HCT116 (cell line): ENCODE measurements around the gene CD3E. TPM values are rescaled to one million over a fixed set of nuclear protein-coding genes. Genes with fewer than 3 reads are reported as not detected.

Experiments used
- ATAC-seq: fragments of 200-7000 bp; cut with Tn5 transposase; 2 replicates; pipeline ENCODE4 v1.9.1; 2020; ENCODE audit warnings: mild to moderate bottlenecking, moderate library complexity
- BruUV-seq: library from RNA; stranded (reverse); fragments of 400-500 nt; replicated peaks from 2 replicates; lab custom pipeline; 2021; lab: Mats Ljungman, UMichigan
- CTCF ChIA-PET: fragments of 300-600 bp; sonication (Branson Sonifier 250); formaldehyde crosslinking; loops from one replicate; lab custom pipeline; 2021; ENCODE audit warnings: antibody characterized with exemption; lab: Charles Lee
- POLR2A ChIA-PET: fragments of 300-600, 350-600 bp; sonication (Branson Sonifier 250); formaldehyde crosslinking; loops from one replicate; lab custom pipeline; 2021; ENCODE audit warnings: antibody characterized with exemption; lab: Charles Lee
- RAD21 ChIA-PET, 2 experiments: fragments of 300-600 bp; sonication (Branson Sonifier 250); formaldehyde crosslinking; loops; one replicate each; lab custom pipeline; 2023; ENCODE audit warnings: low total read pairs in 2 of 2; ENCODE audit not compliant: uncharacterized antibody in 2 of 2, unreplicated experiment in 2 of 2, low non-redundant PET in 1 of 2; lab: Charles Lee
- DNase-seq: peaks from one replicate; pipeline ENCODE4 v3.0.0-alpha.2; 2010; ENCODE audit warnings: low read depth, low spot score
- H2AFZ ChIP-seq: fragments of 200-600 bp; shearing (Covaris generic), sonication (generic); 2 replicates; pipeline ENCODE4 v1.6.1; 2017; ENCODE audit warnings: low read depth, mixed run types, mixed read lengths, antibody characterized with exemption, low read length; ENCODE audit not compliant: poor library complexity, severe bottlenecking
- H3K27ac ChIP-seq: 2 replicates; pipeline ENCODE4 v1.5.1; 2012; ENCODE audit warnings: low read depth, low read length
- H3K27me3 ChIP-seq: fragments of 200-600 bp; sonication (generic); 2 replicates; pipeline ENCODE4 v1.6.1; 2016; ENCODE audit warnings: mixed run types, low read length, mixed read lengths; ENCODE audit not compliant: insufficient read depth
- H3K36me3 ChIP-seq, 2 experiments: fragments of 200-500 bp in 1 of 2; fragments of 200-600 bp in 1 of 2; sonication (Bioruptor generic) in 1 of 2; sonication (generic) in 1 of 2; 2 replicates each; pipeline versions ENCODE4 v1.5.1 to v1.6.1; 2014 to 2016; ENCODE audit warnings: low read length in 2 of 2, inconsistent platforms in 1 of 2, mixed read lengths in 1 of 2, mixed run types in 1 of 2; ENCODE audit not compliant: insufficient read depth in 2 of 2, control insufficient read depth in 1 of 2
- H3K4me1 ChIP-seq, 2 experiments: fragments of 200-600 bp in 1 of 2; sonication (generic) in 1 of 2; 2 replicates each; pipeline versions ENCODE4 v1.5.1 to v1.6.1; 2012 to 2017; ENCODE audit warnings: low read length in 2 of 2, inconsistent platforms in 1 of 2, mild to moderate bottlenecking in 1 of 2, mixed read lengths in 1 of 2, mixed run types in 1 of 2, moderate library complexity in 1 of 2; ENCODE audit not compliant: insufficient read depth in 2 of 2, control insufficient read depth in 1 of 2
- H3K4me2 ChIP-seq: fragments of 200-600 bp; sonication (generic); 2 replicates; pipeline ENCODE4 v1.6.1; 2017; ENCODE audit warnings: mixed run types, low read length, mixed read lengths
- H3K4me3 ChIP-seq, 2 experiments: fragments of 200-600 bp in 1 of 2; sonication (generic) in 1 of 2; replicated peaks in 1 of 2; 2 replicates each; pipeline ENCODE4 v1.5.1; 2011 to 2016; ENCODE audit warnings: low read length in 2 of 2, control low read depth in 1 of 2, low read depth in 1 of 2, mild to moderate bottlenecking in 1 of 2, mixed read lengths in 1 of 2, mixed run types in 1 of 2
- H3K79me2 ChIP-seq: fragments of 200-600 bp; sonication (generic); 2 replicates; pipeline ENCODE4 v1.6.1; 2017; ENCODE audit warnings: mild to moderate bottlenecking, mixed run types, low read length, moderate library complexity, mixed read lengths; ENCODE audit not compliant: insufficient read depth
- H3K9ac ChIP-seq: fragments of 200-600 bp; sonication (generic); 2 replicates; pipeline ENCODE4 v1.6.1; 2016; ENCODE audit warnings: low read length, mixed read lengths
- H3K9me2 ChIP-seq: fragments of 200-600 bp; sonication (generic), shearing (Covaris generic); 2 replicates; pipeline ENCODE4 v1.6.1; 2017; ENCODE audit warnings: mixed run types, mild to moderate bottlenecking, moderate library complexity; ENCODE audit not compliant: insufficient read depth
- H3K9me3 ChIP-seq, 2 experiments: fragments of 200-500 bp in 1 of 2; fragments of 200-600 bp in 1 of 2; sonication (Bioruptor generic) in 1 of 2; sonication (generic) in 1 of 2; 2 replicates each; pipeline ENCODE4 v1.6.1; 2014 to 2017; ENCODE audit warnings: low read length in 2 of 2, mixed read lengths in 2 of 2, inconsistent platforms in 1 of 2, low read depth in 1 of 2, mild to moderate bottlenecking in 1 of 2, mixed run types in 1 of 2, moderate library complexity in 1 of 2; ENCODE audit not compliant: control insufficient read depth in 1 of 2, insufficient read depth in 1 of 2
- H4K20me1 ChIP-seq: fragments of 200-600 bp; sonication (generic), shearing (Covaris generic); 2 replicates; pipeline ENCODE4 v1.6.1; 2017; ENCODE audit warnings: mixed run types, mild to moderate bottlenecking, moderate library complexity; ENCODE audit not compliant: insufficient read depth
- ATF3 ChIP-seq: IDR thresholded peaks from 2 replicates; pipeline ENCODE4 v1.6.1; 2012
- CBX3 ChIP-seq: IDR thresholded peaks from 2 replicates; pipeline ENCODE4 v1.6.1; 2012; ENCODE audit warnings: low read depth
- CEBPB ChIP-seq: IDR thresholded peaks from 2 replicates; pipeline ENCODE4 v1.6.1; 2012; ENCODE audit warnings: low read depth
- CTCF ChIP-seq, 3 experiments: fragments of 200-600 bp in 1 of 3; sonication (generic) in 1 of 3; IDR thresholded peaks in 2 of 3; conservative IDR thresholded peaks in 1 of 3; 2 replicates each; pipeline ENCODE4 v1.5.1; 2012 to 2017; ENCODE audit warnings: low read depth in 2 of 3, low read length in 2 of 3, antibody characterized with exemption in 1 of 3, borderline replicate concordance in 1 of 3, control low read depth in 1 of 3, mild to moderate bottlenecking in 1 of 3, mixed read lengths in 1 of 3, mixed run types in 1 of 3, moderate library complexity in 1 of 3; ENCODE audit not compliant: insufficient read depth in 1 of 3
- EGR1 ChIP-seq: IDR thresholded peaks from 2 replicates; pipeline ENCODE4 v1.6.1; 2012; ENCODE audit warnings: low read depth
- ELF1 ChIP-seq: IDR thresholded peaks from 2 replicates; pipeline ENCODE4 v1.6.1; 2012; ENCODE audit warnings: low read depth, borderline replicate concordance
- EZH2 ChIP-seq: fragments of 200-600 bp; sonication (generic); IDR thresholded peaks from 2 replicates; pipeline ENCODE4 v1.6.1; 2017; ENCODE audit warnings: antibody characterized with exemption, mixed run types
- FOSL1 ChIP-seq: IDR thresholded peaks from 2 replicates; pipeline ENCODE4 v1.6.1; 2012; ENCODE audit warnings: low read depth
- JUND ChIP-seq: IDR thresholded peaks from 2 replicates; pipeline ENCODE4 v1.6.1; 2012
- MAX ChIP-seq: IDR thresholded peaks from 2 replicates; pipeline ENCODE4 v1.6.1; 2012
- RAD21 ChIP-seq: IDR thresholded peaks from 2 replicates; pipeline ENCODE4 v1.6.1; 2012; ENCODE audit warnings: low read depth, mild to moderate bottlenecking
- REST ChIP-seq: IDR thresholded peaks from 2 replicates; pipeline ENCODE4 v1.6.1; 2012; ENCODE audit warnings: low read depth
- SIN3A ChIP-seq: IDR thresholded peaks from 2 replicates; pipeline ENCODE4 v1.6.1; 2012; ENCODE audit warnings: low read depth
- SRF ChIP-seq: IDR thresholded peaks from 2 replicates; pipeline ENCODE4 v1.6.1; 2012; ENCODE audit warnings: low read depth
- TCF7L2 ChIP-seq: IDR thresholded peaks from 2 replicates; pipeline ENCODE4 v1.7.0; 2011; ENCODE audit warnings: borderline replicate concordance, inconsistent platforms; ENCODE audit not compliant: insufficient read depth, insufficient read length; ENCODE audit errors: extremely low read depth
- YY1 ChIP-seq: IDR thresholded peaks from 2 replicates; pipeline ENCODE4 v1.6.1; 2011; ENCODE audit warnings: low read length, low read depth, moderate library complexity, mild to moderate bottlenecking; ENCODE audit not compliant: insufficient replicate concordance; ENCODE audit errors: extremely low read depth
- ZBTB33 ChIP-seq: IDR thresholded peaks from 2 replicates; pipeline ENCODE4 v1.6.1; 2011; ENCODE audit warnings: mild to moderate bottlenecking, low read length, moderate library complexity; ENCODE audit not compliant: insufficient replicate concordance; ENCODE audit errors: extremely low read depth
- ZFX ChIP-seq: fragments of 450-650 bp; IDR thresholded peaks from 2 replicates; pipeline ENCODE4 v1.6.1; 2017
- ZNF274 ChIP-seq: fragments of 200-500 bp; sonication (Bioruptor generic); IDR thresholded peaks from 2 replicates; pipeline ENCODE4 v1.6.1; 2014; ENCODE audit warnings: mild to moderate bottlenecking, low read depth, low read length, inconsistent platforms
- intact Hi-C: fragments of 100-400 bp; cut with micrococcal nuclease; formaldehyde crosslinking; loops from 2 replicates; pipeline ENCODE4 v1.10.0; 2022
- total RNA-seq: library from RNA; stranded (reverse); gene quantifications from one replicate; pipeline ENCODE4 v1.2.1, GENCODE V29; 2021; ENCODE audit not compliant: unreplicated experiment

Gene CD3E
- total RNA-seq, 1 experiment from 2014 or later = 0.79 TPM

GRCh38 chr11:118319337-118319707 is 14.8 kb downstream of the CD3E start:
- DNase-seq = no peak
- TF ChIP-seq ELF1 (no peak), ZBTB33 (no peak), CEBPB (no peak), ZNF274 (no peak), CBX3 (no peak), FOSL1 (no peak), TCF7L2 (no peak), REST (no peak), EGR1 (no peak), RAD21 (no peak), CTCF (IDR thresholded peaks at IDR 0.05 in 2 of 3, conservative IDR thresholded peaks at IDR 0.05 in 1 of 3; ENCODE audit: borderline replicate concordance in 1 of 3, insufficient read depth in 1 of 3, low read depth in 2 of 3, low read length in 2 of 3) (no peak), JUND (no peak), ZFX (no peak), EZH2 (no peak), SIN3A (no peak), ATF3 (no peak), YY1 (no peak), SRF (no peak), MAX (no peak)
- TF ChIP-seq, all 23 proteins: peak for 0
- H3K27ac ChIP-seq = no peak overlapping the region
- RAD21 ChIA-PET = no interaction called here
- no peak overlapping the region for H3K9ac ChIP-seq
- no peak overlapping the region for H2AFZ ChIP-seq
- H3K27me3 ChIP-seq = no peaks in the 10 kb centered on the region
- no peaks in the 10 kb centered on the region for H4K20me1 ChIP-seq
- no peak for ATAC-seq
- peaks cover 0 to 6% of the 10 kb centered on the region in 2 experiments; a peak in 2 of 4 replicates for H3K4me1 ChIP-seq
- H3K4me2 ChIP-seq = no peak overlapping the region
- H3K4me3 ChIP-seq = no peak overlapping the region
- no peaks in the 10 kb centered on the region for H3K9me3 ChIP-seq
- no peaks in the 10 kb centered on the region for H3K36me3 ChIP-seq
- CTCF ChIA-PET = no interaction called here
- H3K9me2 ChIP-seq = 0 out of 2 replicates have a peak, but pooled peaks cover 2% of the 10 kb centered on the region
- BruUV-seq = no TSS peak
- no peaks in the 10 kb centered on the region for H3K79me2 ChIP-seq
- POLR2A ChIA-PET = no interaction called here
- intact Hi-C loops = no loop called here
